NK-92 (cell line): ENCODE data around the gene NFIA.

Experiments
- DNase-seq: peaks from one replicate; lab custom pipeline; 2025; ENCODE audit not compliant: unreplicated experiment; lab: John Stamatoyannopoulos, UW

Gene NFIA

GRCh38 chr1:61100578-61100977, 18.2 kb downstream of the NFIA start:
- no peak for DNase-seq

- no peak for DNase-seq
Observed at GRCh38 chr1:61101536-61101935, 19.2 kb downstream of the NFIA start.

GRCh38 chr1:61102041-61102440, 19.7 kb downstream of the NFIA start:
- DNase-seq: no peak

- no peak for DNase-seq
Observed at GRCh38 chr1:61102621-61103020, 20.3 kb downstream of the NFIA start.

- no peak for DNase-seq
Observed at GRCh38 chr1:61104220-61104671, 21.9 kb downstream of the NFIA start.

GRCh38 chr1:61107638-61108037, 25.3 kb downstream of the NFIA start:
- DNase-seq: no peak

- DNase-seq: no peak
Observed at GRCh38 chr1:61109158-61109557, 26.8 kb downstream of the NFIA start.

GRCh38 chr1:61109910-61110309, 27.5 kb downstream of the NFIA start:
- DNase-seq: no peak

- no peak for DNase-seq
Observed at GRCh38 chr1:61110554-61110953, 28.2 kb downstream of the NFIA start.

- no peak for DNase-seq
Observed at GRCh38 chr1:61111084-61112004, 29.0 kb downstream of the NFIA start.

- DNase-seq: no peak
Observed at GRCh38 chr1:61114178-61114870, 32.0 kb downstream of the NFIA start.

GRCh38 chr1:61115436-61115835, 33.1 kb downstream of the NFIA start:
- no peak for DNase-seq

- DNase-seq: no peak
Observed at GRCh38 chr1:61116421-61116820, 34.1 kb downstream of the NFIA start.

- DNase-seq: no peak
Observed at GRCh38 chr1:61117283-61117682, 34.9 kb downstream of the NFIA start.

GRCh38 chr1:61119085-61119484, 36.7 kb downstream of the NFIA start:
- DNase-seq: no peak

GRCh38 chr1:61120246-61120840, 38.0 kb downstream of the NFIA start:
- no peak for DNase-seq

- no peak for DNase-seq
Observed at GRCh38 chr1:61120998-61121397, 38.6 kb downstream of the NFIA start.

- DNase-seq: no peak
Observed at GRCh38 chr1:61121631-61122030, 39.3 kb downstream of the NFIA start.

- no peak for DNase-seq
Observed at GRCh38 chr1:61122389-61122788, 40.0 kb downstream of the NFIA start.

- DNase-seq: no peak
Observed at GRCh38 chr1:61123326-61123725, 41.0 kb downstream of the NFIA start.

GRCh38 chr1:61124078-61124477, 41.7 kb downstream of the NFIA start:
- no peak for DNase-seq

GRCh38 chr1:61124696-61125095, 42.3 kb downstream of the NFIA start:
- no peak for DNase-seq
